ENCODE data around the gene RPS3.

The RPS3 gene

DNA sequence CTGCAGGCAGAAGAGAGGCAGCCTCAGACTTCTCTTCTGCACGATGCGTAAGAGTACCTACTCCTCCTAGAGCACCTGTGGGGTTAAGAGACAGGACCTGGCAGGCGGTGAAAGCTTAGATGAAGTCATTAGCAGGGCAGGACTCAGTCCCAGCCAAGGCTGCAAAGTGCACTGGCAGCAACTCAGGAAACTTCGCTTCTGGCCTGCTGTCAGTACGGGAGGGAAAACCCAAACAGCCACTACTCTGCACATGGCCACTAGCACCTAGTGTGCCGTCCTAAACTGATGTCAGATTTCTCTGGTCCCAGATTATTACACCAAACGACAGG is 42.5 kb downstream of the RPS3 start:
- TF ChIP-seq LEF1 (IDR thresholded peaks at IDR 0.05; ENCODE audit: borderline replicate concordance) (no peak), ZNF384 (IDR thresholded peaks at IDR 0.05) (no peak), FOXM1 (IDR thresholded peaks at IDR 0.05; ENCODE audit: borderline replicate concordance) (no peak), NFRKB (IDR thresholded peaks at IDR 0.05) (no peak), L3MBTL2 (conservative IDR thresholded peaks at IDR 0.05) (no peak), FOXK2 (IDR thresholded peaks at IDR 0.05) (no peak)
- TF ChIP-seq, protein P1, sequence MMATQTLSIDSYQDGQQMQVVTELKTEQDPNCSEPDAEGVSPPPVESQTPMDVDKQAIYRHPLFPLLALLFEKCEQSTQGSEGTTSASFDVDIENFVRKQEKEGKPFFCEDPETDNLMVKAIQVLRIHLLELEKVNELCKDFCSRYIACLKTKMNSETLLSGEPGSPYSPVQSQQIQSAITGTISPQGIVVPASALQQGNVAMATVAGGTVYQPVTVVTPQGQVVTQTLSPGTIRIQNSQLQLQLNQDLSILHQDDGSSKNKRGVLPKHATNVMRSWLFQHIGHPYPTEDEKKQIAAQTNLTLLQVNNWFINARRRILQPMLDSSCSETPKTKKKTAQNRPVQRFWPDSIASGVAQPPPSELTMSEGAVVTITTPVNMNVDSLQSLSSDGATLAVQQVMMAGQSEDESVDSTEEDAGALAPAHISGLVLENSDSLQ (IDR thresholded peaks at IDR 0.05), result no peak
- ChIA-PET CTCF (no interaction called here), POLR2A (no interaction called here)
- DNase-seq (ENCODE audit: extremely low spot score), result no peak

DNA sequence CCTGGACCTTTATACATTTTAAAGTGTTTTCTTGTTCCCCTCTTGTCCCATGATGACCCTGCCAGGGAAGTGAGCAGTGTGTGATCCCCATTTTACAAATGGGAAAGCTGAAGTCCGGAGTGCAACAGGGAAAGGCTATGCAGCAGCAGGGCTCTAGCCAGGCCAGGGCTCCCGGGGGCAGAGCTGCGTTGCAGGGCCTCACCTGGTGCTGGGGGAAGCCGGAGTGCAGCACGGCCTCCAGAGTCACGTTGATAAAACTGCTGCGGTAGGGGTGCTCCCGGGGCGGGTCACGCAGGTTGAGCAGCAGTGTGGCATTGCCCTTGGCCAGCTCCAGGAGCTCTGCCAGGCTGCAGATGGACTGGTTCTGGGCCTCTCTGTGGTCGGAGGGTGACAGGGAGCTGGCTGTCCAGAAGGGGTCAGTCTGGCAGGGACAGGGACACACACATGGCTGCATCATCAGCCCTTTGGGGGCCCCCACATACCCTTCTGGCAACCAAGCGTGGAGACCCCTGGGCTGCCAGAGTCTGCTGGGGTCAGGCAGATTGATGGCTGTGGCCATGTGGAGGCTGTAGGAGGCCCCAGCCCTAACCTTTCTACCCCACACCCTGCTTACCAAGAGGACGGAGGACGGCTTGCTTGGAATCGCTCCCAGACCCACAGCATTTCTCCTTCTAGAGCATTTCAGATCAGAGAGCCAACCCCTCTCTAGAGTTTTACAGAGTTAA is 43.0 kb downstream of the RPS3 start:
- CTCF ChIA-PET, result no interaction called here

DNA sequence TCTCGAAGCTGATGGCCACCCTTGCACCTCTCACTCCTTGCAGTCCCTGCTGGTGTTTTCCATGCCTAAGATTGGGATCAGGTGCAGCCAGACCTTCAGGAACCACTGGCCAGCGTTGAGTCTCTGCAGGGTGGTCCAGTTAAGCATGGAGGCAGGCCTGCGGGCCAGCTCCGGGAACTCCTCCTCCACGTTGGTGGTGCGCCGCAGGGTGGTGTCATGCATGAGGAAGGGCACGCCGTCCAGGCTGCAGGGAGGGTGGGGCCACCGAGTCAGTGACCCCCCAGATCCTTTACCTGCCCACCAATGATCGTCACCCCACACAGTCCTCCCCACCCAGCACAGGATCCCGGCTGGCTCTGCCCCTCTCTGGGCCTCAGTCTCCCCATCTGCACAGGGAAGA is 43.7 kb downstream of the RPS3 start:
- POLR2A ChIA-PET, result no interaction called here
- CTCF ChIA-PET, result interaction anchor here (3.4 kb wide), 1 partner anchor 89 kb away, joined by 25 read pairs; no protein-coding TSS in a partner anchor
- TF ChIP-seq SUZ12 (IDR thresholded peaks at IDR 0.05), result no peak
- TF ChIP-seq ARNT (IDR thresholded peaks at IDR 0.05), result no peak
- TF ChIP-seq LEF1 (IDR thresholded peaks at IDR 0.05; ENCODE audit: borderline replicate concordance), result no peak
- no peak for TF ChIP-seq FOXM1 (IDR thresholded peaks at IDR 0.05; ENCODE audit: borderline replicate concordance)
- TF ChIP-seq, protein P1 (IDR thresholded peaks at IDR 0.05), result no peak
- TF ChIP-seq NFRKB (IDR thresholded peaks at IDR 0.05), result no peak
- TF ChIP-seq FOXK2 (IDR thresholded peaks at IDR 0.05), result no peak
- no peak for TF ChIP-seq ZNF384 (IDR thresholded peaks at IDR 0.05)
- no peak for DNase-seq (ENCODE audit: extremely low spot score)

More for the DNA sequence above, 43.0 kb downstream of the RPS3 start:
- no peak for DNase-seq (ENCODE audit: extremely low spot score)
- POLR2A ChIA-PET, result no interaction called here
- TF ChIP-seq ELF4 (IDR thresholded peaks at IDR 0.05) (no peak), TARDBP (IDR thresholded peaks at IDR 0.05) (no peak), FOXM1 (IDR thresholded peaks at IDR 0.05; ENCODE audit: borderline replicate concordance) (no peak), HDGF (IDR thresholded peaks at IDR 0.05; ENCODE audit: borderline replicate concordance) (no peak), CTBP1 (IDR thresholded peaks at IDR 0.05; ENCODE audit: borderline replicate concordance) (no peak), FOXK2 (IDR thresholded peaks at IDR 0.05) (no peak), ARNT (IDR thresholded peaks at IDR 0.05) (no peak), FOXA1 (IDR thresholded peaks at IDR 0.05) (no peak), NFRKB (IDR thresholded peaks at IDR 0.05) (no peak), L3MBTL2 (conservative IDR thresholded peaks at IDR 0.05) (no peak), SP1 (IDR thresholded peaks at IDR 0.05) (no peak), LEF1 (IDR thresholded peaks at IDR 0.05; ENCODE audit: borderline replicate concordance) (no peak), ZNF384 (IDR thresholded peaks at IDR 0.05) (no peak)
- TF ChIP-seq, protein P1 (IDR thresholded peaks at IDR 0.05), result no peak

DNA sequence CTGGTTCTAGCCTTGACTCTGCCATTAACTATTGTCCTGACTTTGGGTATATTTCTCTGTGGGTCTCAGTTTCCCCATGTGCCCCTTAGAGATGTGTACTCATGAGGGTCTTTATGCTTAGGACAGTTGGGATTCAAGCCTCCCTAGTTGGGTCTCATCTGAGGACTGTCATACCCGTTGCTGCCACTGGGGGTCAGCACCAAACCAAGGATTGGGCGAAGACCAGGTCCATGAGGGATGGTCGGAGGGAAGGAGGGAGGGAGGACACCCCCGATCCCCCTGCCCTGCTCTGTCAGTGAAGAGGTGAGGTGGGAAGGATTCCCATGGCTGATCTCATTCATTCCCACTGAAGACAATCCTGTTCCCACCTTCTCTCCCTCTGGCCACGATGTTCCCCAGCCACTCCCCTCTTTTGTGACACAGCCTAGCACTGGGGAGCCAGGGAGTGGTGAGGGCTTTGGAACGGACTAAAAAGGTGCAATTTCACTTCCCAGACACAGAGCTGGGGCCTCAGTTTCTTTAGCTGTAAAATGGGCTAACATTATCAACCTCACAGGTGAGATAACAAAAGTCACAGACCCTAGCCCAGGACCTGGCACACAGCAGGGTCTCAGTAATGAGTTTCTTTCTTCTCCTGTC is 46.1 kb downstream of the RPS3 start:
- ChIA-PET POLR2A (no interaction called here), CTCF (interaction anchor here (0.6 to 3.4 kb wide), 4 partner anchors 56 to 947 kb away, joined by 3 to 25 read pairs (median 4); no protein-coding TSS in a partner anchor)
- TF ChIP-seq CTBP1 (IDR thresholded peaks at IDR 0.05; ENCODE audit: borderline replicate concordance) (no peak), ELF4 (IDR thresholded peaks at IDR 0.05) (no peak), LEF1 (IDR thresholded peaks at IDR 0.05; ENCODE audit: borderline replicate concordance) (no peak), L3MBTL2 (conservative IDR thresholded peaks at IDR 0.05) (no peak), SP1 (IDR thresholded peaks at IDR 0.05) (no peak), ZNF384 (IDR thresholded peaks at IDR 0.05) (no peak), SUZ12 (IDR thresholded peaks at IDR 0.05) (no peak), HDGF (IDR thresholded peaks at IDR 0.05; ENCODE audit: borderline replicate concordance) (no peak), FOXA1 (IDR thresholded peaks at IDR 0.05) (no peak), ARNT (IDR thresholded peaks at IDR 0.05) (no peak), FOXM1 (IDR thresholded peaks at IDR 0.05; ENCODE audit: borderline replicate concordance) (no peak), FOXK2 (IDR thresholded peaks at IDR 0.05) (no peak), BHLHE40 (IDR thresholded peaks at IDR 0.05; ENCODE audit: borderline replicate concordance) (no peak), TARDBP (IDR thresholded peaks at IDR 0.05) (no peak), NFRKB (IDR thresholded peaks at IDR 0.05) (no peak)
- TF ChIP-seq, protein P1 (IDR thresholded peaks at IDR 0.05), result no peak
- DNase-seq (ENCODE audit: extremely low spot score), result peak; percentile 83

DNA sequence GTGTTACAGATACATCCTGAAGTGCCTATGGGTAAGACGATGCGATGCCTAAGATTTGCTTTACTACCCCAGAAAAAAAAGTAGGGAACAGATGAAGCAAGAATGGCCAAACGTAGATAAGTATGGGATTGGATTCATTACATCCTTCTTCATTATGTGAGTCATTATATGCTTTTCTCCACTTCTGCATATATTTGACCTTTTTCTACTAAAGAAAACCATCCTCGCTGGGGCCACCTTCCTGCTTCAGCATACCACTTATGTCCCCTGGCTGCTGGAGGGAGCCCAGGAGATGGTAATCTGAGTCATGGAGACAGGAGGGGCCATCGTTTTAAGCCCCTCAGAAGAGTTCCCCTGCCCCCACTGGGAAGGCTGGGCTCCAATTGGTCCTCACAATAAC is 48.1 kb downstream of the RPS3 start:
- no peak for DNase-seq (ENCODE audit: extremely low spot score)
- TF ChIP-seq ARNT (IDR thresholded peaks at IDR 0.05) (no peak), TARDBP (IDR thresholded peaks at IDR 0.05) (no peak), FOXM1 (IDR thresholded peaks at IDR 0.05; ENCODE audit: borderline replicate concordance) (no peak), FOXK2 (IDR thresholded peaks at IDR 0.05) (no peak), ZNF384 (IDR thresholded peaks at IDR 0.05) (no peak), CTBP1 (IDR thresholded peaks at IDR 0.05; ENCODE audit: borderline replicate concordance) (no peak), L3MBTL2 (conservative IDR thresholded peaks at IDR 0.05) (no peak), HDGF (IDR thresholded peaks at IDR 0.05; ENCODE audit: borderline replicate concordance) (no peak), NFRKB (IDR thresholded peaks at IDR 0.05) (no peak), ELF4 (IDR thresholded peaks at IDR 0.05) (no peak), FOXA1 (IDR thresholded peaks at IDR 0.05) (no peak)
- TF ChIP-seq, protein P1 (IDR thresholded peaks at IDR 0.05), result no peak
- ChIA-PET POLR2A (no interaction called here), CTCF (interaction anchor here (0.7 kb wide), 1 partner anchor 84 kb away, joined by 3 read pairs; no protein-coding TSS in a partner anchor)

Measured in HEK293T (cell line).